GM12873 (cell line): Measurements from ENCODE around the gene KLHDC1.

Source experiments
- CTCF ChIP-seq: IDR thresholded peaks from 2 replicates; pipeline ENCODE4 v1.5.1; 2012; ENCODE audit warnings: low read depth, mild to moderate bottlenecking, moderate library complexity, low read length, control low read depth; ENCODE audit not compliant: insufficient read depth; ENCODE audit errors: missing control alignments

Gene KLHDC1

GRCh38 chr14:49796025-49796424 lies 103.1 kb downstream of the KLHDC1 start:
- no peak for TF ChIP-seq CTCF
